ENCODE results near the gene SH3PXD2A. TPM values are rescaled to one million over a fixed set of nuclear protein-coding genes. Genes with fewer than 3 reads are reported as not detected.

The SH3PXD2A gene
- total and polyA plus RNA-seq, 9 of the 15 experiments (the other 6 are each of a cell fraction or from before 2014, with no cell fraction given): 0.41 to 9.3 (median 2.5) TPM

- TF ChIP-seq CTCFL (IDR thresholded peaks at IDR 0.05; ENCODE audit: borderline replicate concordance, insufficient read depth, low read depth, low read length, poor library complexity, severe bottlenecking) (no peak), MEIS2 (IDR thresholded peaks at IDR 0.05; ENCODE audit: partially characterized antibody) (no peak), SP2 (IDR thresholded peaks at IDR 0.05; ENCODE audit: extremely low read depth, low read depth, low read length, poor library complexity, severe bottlenecking) (no peak), ZBTB17 (CRISPR knock-in tag; IDR thresholded peaks at IDR 0.05) (no peak), E2F4 (CRISPR knock-in tag; IDR thresholded peaks at IDR 0.05; ENCODE audit: low read depth) (no peak), MTA1 (IDR thresholded peaks at IDR 0.05; ENCODE audit: borderline replicate concordance) (no peak), ARHGAP35 (IDR thresholded peaks at IDR 0.05; ENCODE audit: partially characterized antibody) (no peak), ZNF395 (CRISPR knock-in tag; IDR thresholded peaks at IDR 0.05) (no peak)
These were observed 225.8 kb downstream of the SH3PXD2A start (continued) for GRCh38 chr10:103629581-103629980.

All from K562 (cell line).